Panc1 (cell line): ENCODE data around the gene ARHGEF12. TPM values are rescaled to one million over a fixed set of nuclear protein-coding genes. Genes with fewer than 3 reads are reported as not detected.
A peak's percentile ranks its signal among the peaks of the same experiment; 100 is the strongest.

Source experiments
- ATAC-seq: fragments of 200-7000 bp; cut with Tn5 transposase; 2 replicates; pipeline ENCODE4 v1.9.1; 2020; ENCODE audit warnings: mild to moderate bottlenecking, moderate library complexity
- BruUV-seq: library from RNA; stranded (reverse); fragments of 400-500 nt; replicated peaks from 2 replicates; lab custom pipeline; 2021; lab: Mats Ljungman, UMichigan
- CTCF ChIA-PET: fragments of 300-600 bp; sonication (Branson Sonifier 250); formaldehyde crosslinking; loops from one replicate; lab custom pipeline; 2022; ENCODE audit warnings: antibody characterized with exemption; lab: Charles Lee
- POLR2A ChIA-PET: fragments of 300-600 bp; sonication (Branson Sonifier 250); formaldehyde crosslinking; loops from one replicate; lab custom pipeline; 2022; ENCODE audit warnings: antibody characterized with exemption; lab: Charles Lee
- DNase-seq: peaks from one replicate; pipeline ENCODE4 v3.0.0-alpha.2; 2010; ENCODE audit warnings: low read depth, low spot score
- H3K27ac ChIP-seq: 2 replicates; pipeline ENCODE4 v1.5.1; 2011; ENCODE audit warnings: mild to moderate bottlenecking, low read length, inconsistent platforms
- H3K27me3 ChIP-seq: fragments of 200-500 bp; sonication (Bioruptor generic); 2 replicates; pipeline ENCODE4 v1.6.0; 2014; ENCODE audit warnings: low read length, inconsistent platforms; ENCODE audit not compliant: control insufficient read depth, insufficient read depth
- H3K36me3 ChIP-seq: fragments of 200-500 bp; sonication (Bioruptor generic); 2 replicates; pipeline ENCODE4 v1.5.1; 2014; ENCODE audit warnings: inconsistent platforms, mild to moderate bottlenecking, low read length, moderate library complexity; ENCODE audit not compliant: control insufficient read depth, insufficient read depth
- H3K4me1 ChIP-seq: 2 replicates; pipeline ENCODE4 v1.5.1; 2011; ENCODE audit warnings: inconsistent platforms, mild to moderate bottlenecking, low read length, moderate library complexity; ENCODE audit not compliant: control insufficient read depth, insufficient read depth
- H3K4me3 ChIP-seq, 2 experiments: 2 replicates each; pipeline ENCODE4 v1.5.1; 2011 to 2012; ENCODE audit warnings: low read depth in 2 of 2, low read length in 2 of 2, mild to moderate bottlenecking in 2 of 2, inconsistent platforms in 1 of 2, moderate library complexity in 1 of 2
- H3K9me3 ChIP-seq: fragments of 200-500 bp; sonication (Bioruptor generic); 2 replicates; pipeline ENCODE4 v1.5.1; 2014; ENCODE audit warnings: low read depth, mild to moderate bottlenecking, inconsistent platforms, low read length, moderate library complexity; ENCODE audit not compliant: control insufficient read depth, insufficient read depth
- CTCF ChIP-seq: fragments of 450-650 bp; IDR thresholded peaks from 2 replicates; pipeline ENCODE4 v1.5.1; 2017; ENCODE audit warnings: mild to moderate bottlenecking
- POLR2AphosphoS5 ChIP-seq: IDR thresholded peaks from 2 replicates; pipeline ENCODE4 v1.6.1; 2012; ENCODE audit warnings: mild to moderate bottlenecking, low read depth, low read length, moderate library complexity
- REST ChIP-seq, 2 experiments: IDR thresholded peaks; 2 replicates each; pipeline ENCODE4 v1.6.1; 2011 to 2012; ENCODE audit warnings: low read depth in 2 of 2, control low read depth in 1 of 2, low read length in 1 of 2, mild to moderate bottlenecking in 1 of 2, moderate library complexity in 1 of 2; ENCODE audit not compliant: insufficient read depth in 1 of 2
- SIN3A ChIP-seq: IDR thresholded peaks from 2 replicates; pipeline ENCODE4 v1.6.1; 2012; ENCODE audit warnings: low read depth, mild to moderate bottlenecking, low read length, moderate library complexity, borderline replicate concordance; ENCODE audit not compliant: insufficient read depth
- TCF7L2 ChIP-seq: IDR thresholded peaks from 2 replicates; pipeline ENCODE4 v1.6.1; 2011; ENCODE audit warnings: mild to moderate bottlenecking, low read depth, low read length, inconsistent platforms
- in situ Hi-C: cut with HindIII; loops from 2 replicates; pipeline ENCODE4 v1.10.0; 2016; ENCODE audit warnings: low sequenced_read_pairs, low pct_unique_long_range_greater_than_20kb
- intact Hi-C: fragments of 100-400 bp; cut with micrococcal nuclease; formaldehyde crosslinking; loops from one replicate; pipeline ENCODE4 v1.10.0; 2022; ENCODE audit not compliant: unreplicated experiment
- total RNA-seq: library from RNA; stranded (reverse); gene quantifications from one replicate; pipeline ENCODE4 v1.2.1, GENCODE V29; 2021; ENCODE audit not compliant: unreplicated experiment

The ARHGEF12 gene
- total RNA-seq, 1 experiment from 2014 or later, result 182 TPM

GRCh38 chr11:120430146-120430545 lies 93.9 kb downstream of the ARHGEF12 start:
- Histone ChIP-seq H3K9me3 (no peaks in the 10 kb centered on the region), H3K36me3 (peaks cover 22% of the 10 kb centered on the region; the same call in 1 of the 2 replicates), H3K27ac (peak overlapping the region; percentile 99; the same call in 1 of the 2 replicates), H3K4me3 (no peak overlapping the region), H3K27me3 (no peaks in the 10 kb centered on the region), H3K4me1 (peaks cover 61% of the 10 kb centered on the region)
- DNase-seq, result no peak
- ChIA-PET CTCF (no interaction called here), POLR2A (interaction anchor here (0.6 kb wide), 1 partner anchor 9 kb away, joined by 3 read pairs; no protein-coding TSS in a partner anchor)
- no TSS peak for BruUV-seq
- intact Hi-C loops, result no loop called here
- TF ChIP-seq SIN3A (no peak), TCF7L2 (no peak), REST (IDR thresholded peaks at IDR 0.05; ENCODE audit: insufficient read depth in 1 of 2, low read depth in 2 of 2, low read length in 1 of 2) (no peak), CTCF (no peak), POLR2AphosphoS5 (no peak)
- ATAC-seq, result no peak
- in situ Hi-C loops, result no loop called here

- BruUV-seq, result no TSS peak
- H3K4me3 ChIP-seq, result peak overlapping the region; percentile 6 to 14
- H3K36me3 ChIP-seq, result peaks cover 27% of the 10 kb centered on the region; the same call in 1 of the 2 replicates
- H3K4me1 ChIP-seq, result peaks cover 61% of the 10 kb centered on the region
- H3K27me3 ChIP-seq, result no peaks in the 10 kb centered on the region
- TF ChIP-seq CTCF (peak; percentile 81), TCF7L2 (0 out of 2 replicates have a peak, but pooled peaks have one; percentile 48), SIN3A (no peak), REST (IDR thresholded peaks at IDR 0.05; ENCODE audit: insufficient read depth in 1 of 2, low read depth in 2 of 2, low read length in 1 of 2) (no peak), POLR2AphosphoS5 (no peak)
- H3K27ac ChIP-seq, result peak overlapping the region; percentile 99
- in situ Hi-C loops, result no loop called here
- CTCF ChIA-PET, result interaction anchor here (0.6 to 1.0 kb wide), 3 partner anchors 85 to 94 kb away, joined by 3 read pairs; no protein-coding TSS in a partner anchor
- ATAC-seq (peak; percentile 94), DNase-seq (peak; percentile 47)
- POLR2A ChIA-PET, result interaction anchor here (0.9 to 1.5 kb wide), 3 partner anchors 31 to 100 kb away, joined by 3 to 5 read pairs (median 4); no protein-coding TSS in a partner anchor
- intact Hi-C loops, result loop anchor here (1.0 kb wide), 1 partner anchor 94 kb away; no protein-coding TSS in a partner anchor
- no peaks in the 10 kb centered on the region for H3K9me3 ChIP-seq
These were observed 95.4 kb downstream of the ARHGEF12 start for GRCh38 chr11:120431633-120432032.
